Fibroblast of villous mesenchyme (primary cell): ENCODE measurements around the gene ATP5F1C. TPM values are rescaled to one million over a fixed set of nuclear protein-coding genes. Genes with fewer than 3 reads are reported as not detected.

Source experiments
- DNase-seq: peaks from one replicate; pipeline ENCODE4 v3.0.0-alpha.2; 2010; ENCODE audit warnings: low read depth
- H3K4me3 ChIP-seq: 2 replicates; pipeline ENCODE4 v1.5.1; 2011; ENCODE audit warnings: low read depth, mild to moderate bottlenecking, low read length
- CTCF ChIP-seq: IDR thresholded peaks from 2 replicates; pipeline ENCODE4 v1.5.1; 2012; ENCODE audit warnings: low read depth, mild to moderate bottlenecking, low read length; ENCODE audit not compliant: insufficient read depth
- total RNA-seq: library from RNA; depleted of rRNA; stranded (reverse); fragments of >200 nt; gene quantifications from 2 replicates; pipeline ENCODE4 v1.2.3, GENCODE V29; 2012

Gene ATP5F1C
- total RNA-seq, 1 donor = 265 TPM

DNA sequence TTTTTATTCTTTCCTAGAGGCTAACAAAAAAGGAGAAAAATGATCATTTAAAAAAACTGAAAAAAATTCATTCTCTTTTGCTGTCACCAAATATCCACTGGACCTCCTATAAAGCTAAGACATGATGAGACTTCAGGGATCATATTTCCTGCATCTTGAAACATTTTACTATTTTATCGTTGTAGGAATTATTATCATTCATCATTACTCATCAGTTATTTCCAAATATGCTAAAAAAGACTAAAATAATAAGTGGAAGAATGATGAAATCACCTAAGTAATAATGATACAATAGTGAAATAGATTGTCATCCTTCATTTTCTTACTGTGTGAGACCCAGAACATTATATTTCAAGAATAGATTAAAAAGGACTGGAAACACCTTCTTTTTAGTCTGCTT is 58.6 kb downstream of the ATP5F1C start:
- DNase-seq = no peak
- H3K4me3 ChIP-seq = no peak overlapping the region
- no peak for TF ChIP-seq CTCF

DNA sequence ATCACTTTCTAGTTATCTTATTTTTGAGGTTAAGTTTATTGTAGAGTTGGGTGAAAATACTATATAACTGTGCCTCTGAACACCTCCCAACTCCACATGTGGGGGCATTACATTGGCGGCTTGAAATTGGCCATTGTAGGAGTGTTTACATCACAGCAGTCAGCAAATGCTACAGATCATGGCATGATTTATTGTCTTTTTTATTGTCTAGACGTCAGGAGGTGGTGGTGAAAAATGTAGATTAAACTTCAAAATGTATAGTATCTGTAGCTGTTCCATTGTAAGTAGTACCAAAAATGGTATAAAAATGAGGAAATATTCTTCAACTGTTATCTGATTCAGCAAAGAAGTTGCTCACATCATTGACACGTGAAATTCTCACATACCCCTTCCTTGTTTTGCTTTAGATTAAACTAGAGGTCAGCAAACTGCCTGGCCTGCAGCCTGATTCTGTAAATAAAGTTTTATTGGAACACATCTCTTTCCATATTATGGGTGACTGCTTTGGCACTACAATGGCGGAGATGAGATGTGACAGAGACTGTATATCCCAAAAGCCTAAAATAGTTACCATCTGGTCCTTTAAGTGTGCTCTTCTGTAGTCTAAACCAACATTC is 65.4 kb downstream of the ATP5F1C start:
- TF ChIP-seq CTCF = no peak
- DNase-seq = no peak
- no peak overlapping the region for H3K4me3 ChIP-seq

DNA sequence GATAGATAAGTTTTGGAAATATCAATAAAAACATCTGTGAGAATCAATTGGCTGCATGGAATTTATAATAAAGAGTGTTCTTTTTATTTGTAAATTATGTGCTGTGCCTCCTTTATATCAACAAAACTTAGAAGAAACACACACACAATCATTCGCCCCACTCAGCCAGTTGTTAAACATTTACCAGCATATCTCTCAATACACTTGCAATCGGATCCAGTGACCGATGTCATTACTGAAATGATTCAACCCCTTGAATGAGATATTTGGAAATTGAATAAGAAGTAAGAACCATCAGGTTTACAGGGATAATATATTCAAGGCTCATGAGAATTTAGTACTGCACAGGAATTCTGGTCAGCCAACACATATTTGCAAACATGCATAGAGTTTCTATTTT is 65.9 kb downstream of the ATP5F1C start:
- TF ChIP-seq CTCF = no peak
- DNase-seq = no peak
- H3K4me3 ChIP-seq = no peak overlapping the region

GRCh38 chr10:7855205-7855604 is 67.2 kb downstream of the ATP5F1C start:
- DNase-seq = no peak
- H3K4me3 ChIP-seq = no peak overlapping the region
- TF ChIP-seq CTCF = no peak

DNA sequence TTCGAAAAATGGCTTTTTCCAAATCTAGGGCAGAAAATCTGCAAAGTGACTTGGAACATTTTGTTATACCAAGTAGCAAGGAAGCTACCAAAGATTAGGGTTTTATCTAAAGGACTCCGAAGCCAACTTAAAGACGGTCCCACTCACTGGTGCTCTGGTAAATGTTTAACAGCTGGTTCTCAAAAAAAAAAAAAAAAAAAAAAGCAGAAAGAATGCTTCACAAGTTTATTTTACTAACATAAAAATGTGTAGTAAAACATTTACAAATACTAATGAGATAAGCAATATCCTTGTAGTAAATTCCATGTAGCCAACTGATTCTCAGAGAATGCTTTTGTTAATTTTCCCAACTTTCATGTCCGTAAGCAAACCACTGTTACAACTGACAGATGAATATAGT is 68.7 kb downstream of the ATP5F1C start:
- peak; percentile 37 for DNase-seq
- peak overlapping the region; percentile 19 for H3K4me3 ChIP-seq
- no peak for TF ChIP-seq CTCF

DNA sequence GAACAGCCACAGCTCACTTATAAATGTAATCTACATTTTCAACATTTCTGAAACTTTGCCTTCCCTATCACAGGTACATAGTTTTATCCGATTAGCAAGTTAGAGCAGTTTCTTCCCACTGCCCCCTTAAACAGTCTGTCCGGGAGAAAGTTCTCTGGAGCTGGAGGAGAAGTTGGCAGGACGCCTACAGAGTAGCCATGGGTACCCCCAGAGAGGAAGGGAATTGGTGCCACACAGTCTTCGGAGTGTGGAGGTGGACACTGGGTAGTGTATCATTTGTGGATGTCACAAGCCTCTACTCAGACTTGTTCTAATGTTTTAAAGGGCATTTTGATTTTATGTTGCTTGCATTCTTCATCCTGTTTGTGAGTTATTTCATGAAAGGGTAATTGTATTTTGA is 69.3 kb downstream of the ATP5F1C start:
- no peak for TF ChIP-seq CTCF
- DNase-seq = no peak
- H3K4me3 ChIP-seq = peak overlapping the region; percentile 19

Other genes with a start within 250 kb of the ATP5F1C start
- under 0.01 and 0.43 TPM in 2 replicates for gene ITIH5, start 121.2 kb upstream of the ATP5F1C start, total RNA-seq
- not detected in 2 replicates for gene ITIH2, start 84.9 kb upstream of the ATP5F1C start, total RNA-seq
- gene KIN, start 184 bp upstream of the ATP5F1C start, total RNA-seq = 6.1 and 9.5 TPM in 2 replicates
- gene TAF3, start 30.3 kb downstream of the ATP5F1C start, total RNA-seq = 2.2 and 2.3 TPM in 2 replicates